Measurements from ENCODE around the gene LDLRAD4.

LDLRAD4 gene

DNA sequence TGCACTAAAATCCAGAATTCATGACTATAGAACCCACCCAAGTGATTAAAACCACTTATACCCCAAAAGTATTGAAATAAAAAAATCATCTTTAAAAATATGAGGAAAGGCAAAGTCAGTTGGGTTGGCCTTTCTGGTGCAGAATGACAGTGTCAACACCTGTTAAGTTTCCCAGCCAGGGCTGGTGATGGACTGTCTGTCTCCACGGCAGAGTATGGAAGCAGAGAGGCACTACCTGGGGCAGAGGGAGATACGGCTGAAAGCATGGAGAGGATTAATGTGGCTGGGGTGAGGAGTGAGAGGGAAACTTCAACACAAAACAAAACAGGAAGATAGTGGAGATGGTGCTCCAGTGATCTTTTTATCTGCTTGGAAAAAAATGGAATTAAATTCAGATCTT, 292.0 kb downstream of the LDLRAD4 start:
- ATAC-seq = no peak
- TF ChIP-seq, protein P1, sequence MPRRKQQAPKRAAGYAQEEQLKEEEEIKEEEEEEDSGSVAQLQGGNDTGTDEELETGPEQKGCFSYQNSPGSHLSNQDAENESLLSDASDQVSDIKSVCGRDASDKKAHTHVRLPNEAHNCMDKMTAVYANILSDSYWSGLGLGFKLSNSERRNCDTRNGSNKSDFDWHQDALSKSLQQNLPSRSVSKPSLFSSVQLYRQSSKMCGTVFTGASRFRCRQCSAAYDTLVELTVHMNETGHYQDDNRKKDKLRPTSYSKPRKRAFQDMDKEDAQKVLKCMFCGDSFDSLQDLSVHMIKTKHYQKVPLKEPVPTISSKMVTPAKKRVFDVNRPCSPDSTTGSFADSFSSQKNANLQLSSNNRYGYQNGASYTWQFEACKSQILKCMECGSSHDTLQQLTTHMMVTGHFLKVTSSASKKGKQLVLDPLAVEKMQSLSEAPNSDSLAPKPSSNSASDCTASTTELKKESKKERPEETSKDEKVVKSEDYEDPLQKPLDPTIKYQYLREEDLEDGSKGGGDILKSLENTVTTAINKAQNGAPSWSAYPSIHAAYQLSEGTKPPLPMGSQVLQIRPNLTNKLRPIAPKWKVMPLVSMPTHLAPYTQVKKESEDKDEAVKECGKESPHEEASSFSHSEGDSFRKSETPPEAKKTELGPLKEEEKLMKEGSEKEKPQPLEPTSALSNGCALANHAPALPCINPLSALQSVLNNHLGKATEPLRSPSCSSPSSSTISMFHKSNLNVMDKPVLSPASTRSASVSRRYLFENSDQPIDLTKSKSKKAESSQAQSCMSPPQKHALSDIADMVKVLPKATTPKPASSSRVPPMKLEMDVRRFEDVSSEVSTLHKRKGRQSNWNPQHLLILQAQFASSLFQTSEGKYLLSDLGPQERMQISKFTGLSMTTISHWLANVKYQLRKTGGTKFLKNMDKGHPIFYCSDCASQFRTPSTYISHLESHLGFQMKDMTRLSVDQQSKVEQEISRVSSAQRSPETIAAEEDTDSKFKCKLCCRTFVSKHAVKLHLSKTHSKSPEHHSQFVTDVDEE (CRISPR knock-in tag; IDR thresholded peaks at IDR 0.05) = no peak
- TF ChIP-seq OSR1 (CRISPR knock-in tag; IDR thresholded peaks at IDR 0.05) = no peak
- TF ChIP-seq ZFP3 (CRISPR knock-in tag; IDR thresholded peaks at IDR 0.05) = no peak
- no peak for TF ChIP-seq GLIS3 (CRISPR knock-in tag; IDR thresholded peaks at IDR 0.05)
- TF ChIP-seq PPARA (CRISPR knock-in tag; IDR thresholded peaks at IDR 0.05; ENCODE audit: borderline replicate concordance) = no peak
- no peak for TF ChIP-seq TOX (CRISPR knock-in tag; IDR thresholded peaks at IDR 0.05; ENCODE audit: borderline replicate concordance)
- TF ChIP-seq, protein P2, sequence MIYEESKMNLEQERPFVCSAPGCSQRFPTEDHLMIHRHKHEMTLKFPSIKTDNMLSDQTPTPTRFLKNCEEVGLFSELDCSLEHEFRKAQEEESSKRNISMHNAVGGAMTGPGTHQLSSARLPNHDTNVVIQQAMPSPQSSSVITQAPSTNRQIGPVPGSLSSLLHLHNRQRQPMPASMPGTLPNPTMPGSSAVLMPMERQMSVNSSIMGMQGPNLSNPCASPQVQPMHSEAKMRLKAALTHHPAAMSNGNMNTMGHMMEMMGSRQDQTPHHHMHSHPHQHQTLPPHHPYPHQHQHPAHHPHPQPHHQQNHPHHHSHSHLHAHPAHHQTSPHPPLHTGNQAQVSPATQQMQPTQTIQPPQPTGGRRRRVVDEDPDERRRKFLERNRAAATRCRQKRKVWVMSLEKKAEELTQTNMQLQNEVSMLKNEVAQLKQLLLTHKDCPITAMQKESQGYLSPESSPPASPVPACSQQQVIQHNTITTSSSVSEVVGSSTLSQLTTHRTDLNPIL (CRISPR knock-in tag; IDR thresholded peaks at IDR 0.05; ENCODE audit: low read depth) = no peak
- TF ChIP-seq PATZ1 (CRISPR knock-in tag; IDR thresholded peaks at IDR 0.05; ENCODE audit: borderline replicate concordance) = no peak
- no peak for TF ChIP-seq ZFP30 (CRISPR knock-in tag; IDR thresholded peaks at IDR 0.05)
- no peak for TF ChIP-seq ZC3H10 (CRISPR knock-in tag; IDR thresholded peaks at IDR 0.05)
- TF ChIP-seq ISL1 (CRISPR knock-in tag; IDR thresholded peaks at IDR 0.05) = no peak
- TF ChIP-seq ARNTL (CRISPR knock-in tag; IDR thresholded peaks at IDR 0.05; ENCODE audit: borderline replicate concordance, low read depth) = no peak
- no peak for TF ChIP-seq CSDC2 (CRISPR knock-in tag; IDR thresholded peaks at IDR 0.05)
- TF ChIP-seq TCF4 (CRISPR knock-in tag; IDR thresholded peaks at IDR 0.05; ENCODE audit: borderline replicate concordance) = no peak

GRCh38 chr18:13511961-13512577, 293.5 kb downstream of the LDLRAD4 start:
- no peak for ATAC-seq
- TF ChIP-seq ARNTL (CRISPR knock-in tag; IDR thresholded peaks at IDR 0.05; ENCODE audit: borderline replicate concordance, low read depth) (no peak), TCF4 (CRISPR knock-in tag; IDR thresholded peaks at IDR 0.05; ENCODE audit: borderline replicate concordance) (no peak), PPARA (CRISPR knock-in tag; IDR thresholded peaks at IDR 0.05; ENCODE audit: borderline replicate concordance) (no peak), BACH2 (CRISPR knock-in tag; IDR thresholded peaks at IDR 0.05; ENCODE audit: borderline replicate concordance) (no peak), GLIS3 (CRISPR knock-in tag; IDR thresholded peaks at IDR 0.05) (no peak), ISL1 (CRISPR knock-in tag; IDR thresholded peaks at IDR 0.05) (no peak), TOX (CRISPR knock-in tag; IDR thresholded peaks at IDR 0.05; ENCODE audit: borderline replicate concordance) (no peak), ZNF70 (CRISPR knock-in tag; IDR thresholded peaks at IDR 0.05) (no peak), ZC3H10 (CRISPR knock-in tag; IDR thresholded peaks at IDR 0.05) (no peak), ESRRG (CRISPR knock-in tag; IDR thresholded peaks at IDR 0.05) (no peak)
- TF ChIP-seq, protein P3, sequence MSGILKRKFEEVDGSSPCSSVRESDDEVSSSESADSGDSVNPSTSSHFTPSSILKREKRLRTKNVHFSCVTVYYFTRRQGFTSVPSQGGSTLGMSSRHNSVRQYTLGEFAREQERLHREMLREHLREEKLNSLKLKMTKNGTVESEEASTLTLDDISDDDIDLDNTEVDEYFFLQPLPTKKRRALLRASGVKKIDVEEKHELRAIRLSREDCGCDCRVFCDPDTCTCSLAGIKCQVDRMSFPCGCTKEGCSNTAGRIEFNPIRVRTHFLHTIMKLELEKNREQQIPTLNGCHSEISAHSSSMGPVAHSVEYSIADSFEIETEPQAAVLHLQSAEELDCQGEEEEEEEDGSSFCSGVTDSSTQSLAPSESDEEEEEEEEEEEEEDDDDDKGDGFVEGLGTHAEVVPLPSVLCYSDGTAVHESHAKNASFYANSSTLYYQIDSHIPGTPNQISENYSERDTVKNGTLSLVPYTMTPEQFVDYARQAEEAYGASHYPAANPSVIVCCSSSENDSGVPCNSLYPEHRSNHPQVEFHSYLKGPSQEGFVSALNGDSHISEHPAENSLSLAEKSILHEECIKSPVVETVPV (CRISPR knock-in tag; IDR thresholded peaks at IDR 0.05) = no peak
- TF ChIP-seq, protein P1 (CRISPR knock-in tag; IDR thresholded peaks at IDR 0.05) = no peak

- peak; percentile 74 for ATAC-seq
- TF ChIP-seq BACH2 (CRISPR knock-in tag; IDR thresholded peaks at IDR 0.05; ENCODE audit: borderline replicate concordance) (no peak), GLIS3 (CRISPR knock-in tag; IDR thresholded peaks at IDR 0.05) (no peak), PATZ1 (CRISPR knock-in tag; IDR thresholded peaks at IDR 0.05; ENCODE audit: borderline replicate concordance) (no peak), OSR1 (CRISPR knock-in tag; IDR thresholded peaks at IDR 0.05) (no peak), TOX (CRISPR knock-in tag; IDR thresholded peaks at IDR 0.05; ENCODE audit: borderline replicate concordance) (no peak), ZFP3 (CRISPR knock-in tag; IDR thresholded peaks at IDR 0.05) (no peak), TCF4 (CRISPR knock-in tag; IDR thresholded peaks at IDR 0.05; ENCODE audit: borderline replicate concordance) (no peak), ZNF565 (CRISPR knock-in tag; conservative IDR thresholded peaks at IDR 0.05; ENCODE audit: low read depth) (no peak), PPARA (CRISPR knock-in tag; IDR thresholded peaks at IDR 0.05; ENCODE audit: borderline replicate concordance) (no peak), RARB (CRISPR knock-in tag; IDR thresholded peaks at IDR 0.05) (no peak), ARNTL (CRISPR knock-in tag; IDR thresholded peaks at IDR 0.05; ENCODE audit: borderline replicate concordance, low read depth) (no peak), ISL1 (CRISPR knock-in tag; IDR thresholded peaks at IDR 0.05) (no peak), ESRRG (CRISPR knock-in tag; IDR thresholded peaks at IDR 0.05) (no peak)
- TF ChIP-seq, protein P3 (CRISPR knock-in tag; IDR thresholded peaks at IDR 0.05) = no peak
These were observed 294.5 kb downstream of the LDLRAD4 start for GRCh38 chr18:13513021-13513420.

All from SK-N-SH treated with all-trans-retinoic acid at 6 μM for 48 hours (cell line).